Glutamatergic neuron (in vitro differentiated cells): ENCODE measurements around the gene FAM161A. TPM values are rescaled to one million over a fixed set of nuclear protein-coding genes. Genes with fewer than 3 reads are reported as not detected.
"Not testable (repeated sequence)": the region's sequence is repeated elsewhere in the genome, so short reads cannot be mapped to it uniquely, and the experiment has no call there.

Experiments
- DNase-seq: peaks from one replicate; pipeline ENCODE4 v3.0.0; 2022
- H3K27ac Mint-ChIP-seq: one replicate; pipeline ENCODE4 v1.8.0; 2020; ENCODE audit warnings: mild to moderate bottlenecking, mixed read lengths, inconsistent platforms; ENCODE audit not compliant: unreplicated experiment
- H3K27me3 Mint-ChIP-seq: one replicate; pipeline ENCODE4 v1.8.0; 2020; ENCODE audit warnings: mild to moderate bottlenecking, moderate library complexity, mixed read lengths, inconsistent platforms; ENCODE audit not compliant: unreplicated experiment
- H3K36me3 Mint-ChIP-seq: one replicate; pipeline ENCODE4 v1.8.0; 2020; ENCODE audit warnings: mild to moderate bottlenecking, mixed read lengths, inconsistent platforms; ENCODE audit not compliant: unreplicated experiment
- H3K4me1 Mint-ChIP-seq: one replicate; pipeline ENCODE4 v1.8.0; 2020; ENCODE audit warnings: mild to moderate bottlenecking, low read depth, mixed read lengths, inconsistent platforms; ENCODE audit not compliant: unreplicated experiment
- H3K4me3 Mint-ChIP-seq: one replicate; pipeline ENCODE4 v1.8.0; 2020; ENCODE audit warnings: mild to moderate bottlenecking, mixed read lengths, inconsistent platforms; ENCODE audit not compliant: unreplicated experiment
- H3K9me3 Mint-ChIP-seq: one replicate; pipeline ENCODE4 v1.8.0; 2020; ENCODE audit warnings: mild to moderate bottlenecking, moderate library complexity, mixed read lengths, inconsistent platforms; ENCODE audit not compliant: unreplicated experiment
- CTCF ChIP-seq: fragments of 200-600 bp; sonication (generic); IDR thresholded peaks from one replicate; pipeline ENCODE4 v1.5.0; 2021; ENCODE audit not compliant: partially characterized antibody, unreplicated experiment
- total RNA-seq: library from RNA; stranded (reverse); fragmentation: NEBNext Ultra II Directional; extraction: Animal tissue kit (Norgen Biotek cat#: 25700); gene quantifications from one replicate; pipeline ENCODE4 v1.2.1, GENCODE V29; 2021; ENCODE audit not compliant: unreplicated experiment

Gene FAM161A
- total RNA-seq, 1 donor from 2014 or later, result 13.4 TPM

- H3K36me3 Mint-ChIP-seq, result no peaks in the 10 kb centered on the region
- no peaks in the 10 kb centered on the region for H3K4me1 Mint-ChIP-seq
- H3K4me3 Mint-ChIP-seq, result no peak overlapping the region
- H3K27me3 Mint-ChIP-seq, result no peaks in the 10 kb centered on the region
- no peaks in the 10 kb centered on the region for H3K9me3 Mint-ChIP-seq
- no peak for DNase-seq
- no peak for TF ChIP-seq CTCF
- H3K27ac Mint-ChIP-seq, result no peak overlapping the region
Observed at GRCh38 chr2:61816480-61817355, 37.1 kb downstream of the FAM161A start.

- Mint-ChIP-seq H3K9me3 (no peaks in the 10 kb centered on the region), H3K4me3 (no peak overlapping the region)
Observed at GRCh38 chr2:61814539-61815160, 39.2 kb downstream of the FAM161A start.

GRCh38 chr2:61813314-61813713, 40.5 kb downstream of the FAM161A start:
- not testable (repeated sequence) for H3K27me3 Mint-ChIP-seq, H3K4me3 Mint-ChIP-seq, H3K27ac Mint-ChIP-seq, H3K36me3 Mint-ChIP-seq, H3K4me1 Mint-ChIP-seq, DNase-seq, H3K9me3 Mint-ChIP-seq

More at GRCh38 chr2:61814539-61815160, 39.2 kb downstream of the FAM161A start:
- H3K27me3 Mint-ChIP-seq, result no peaks in the 10 kb centered on the region
- TF ChIP-seq CTCF, result no peak
- no peaks in the 10 kb centered on the region for H3K4me1 Mint-ChIP-seq
- no peak for DNase-seq
- no peaks in the 10 kb centered on the region for H3K36me3 Mint-ChIP-seq
- H3K27ac Mint-ChIP-seq, result no peak overlapping the region

GRCh38 chr2:61811821-61812220, 42.0 kb downstream of the FAM161A start:
- no peak for TF ChIP-seq CTCF
- H3K9me3 Mint-ChIP-seq, result peaks cover 2% of the 10 kb centered on the region
- H3K36me3 Mint-ChIP-seq, result no peaks in the 10 kb centered on the region
- no peak for DNase-seq
- H3K4me3 Mint-ChIP-seq, result no peak overlapping the region
- no peak overlapping the region for H3K27ac Mint-ChIP-seq
- no peaks in the 10 kb centered on the region for H3K4me1 Mint-ChIP-seq
- peaks cover 3% of the 10 kb centered on the region for H3K27me3 Mint-ChIP-seq

GRCh38 chr2:61810203-61810602, 43.7 kb downstream of the FAM161A start:
- H3K27ac Mint-ChIP-seq, H3K4me3 Mint-ChIP-seq, H3K4me1 Mint-ChIP-seq, H3K27me3 Mint-ChIP-seq, H3K36me3 Mint-ChIP-seq, DNase-seq, H3K9me3 Mint-ChIP-seq: not testable (repeated sequence)

GRCh38 chr2:61808693-61809092, 45.2 kb downstream of the FAM161A start:
- not testable (repeated sequence) for H3K27ac Mint-ChIP-seq, H3K9me3 Mint-ChIP-seq, H3K36me3 Mint-ChIP-seq, DNase-seq, H3K4me1 Mint-ChIP-seq, H3K4me3 Mint-ChIP-seq, H3K27me3 Mint-ChIP-seq
